ENCODE data around the gene RND1. TPM values are rescaled to one million over a fixed set of nuclear protein-coding genes. Genes with fewer than 3 reads are reported as not detected.
A peak's percentile ranks its signal among the peaks of the same experiment; 100 is the strongest.

RND1 gene
- total and polyA plus RNA-seq, 2 of the 8 experiments (the other 6 are each of a cell fraction or from before 2014, with no cell fraction given), result 15.8 to 17.1 TPM

- ChIA-PET CTCF (ENCODE audit: partially characterized antibody) (interaction anchor here (0.5 to 20.7 kb wide), 41 partner anchors 8 to 569 kb away, joined by 3 to 678 read pairs (median 6); partner anchors contain the start of genes DDX23, FKBP11 and RND1), POLR2A (ENCODE audit: partially characterized antibody) (interaction anchor here (0.8 to 23.7 kb wide), 14 partner anchors 8 to 240 kb away, joined by 3 to 651 read pairs (median 4); partner anchors contain the start of genes DDX23, RND1 and TUBA1B)
- Histone ChIP-seq H2BK5ac (ENCODE audit: low read depth, low read length) (no peak overlapping the region), H3K4ac (replicated peaks; ENCODE audit: insufficient read length, low read depth, low read length) (no peak overlapping the region), H2BK12ac (ENCODE audit: low read depth, low read length) (no peak overlapping the region; the same call in 1 of the 2 replicates), H3K56ac (replicated peaks; ENCODE audit: insufficient read length, low read depth, low read length) (no peak overlapping the region), H3K23ac (ENCODE audit: insufficient read length) (no peak overlapping the region), H3K18ac (ENCODE audit: extremely low read depth, low read length) (no peak overlapping the region), H4K91ac (replicated peaks; ENCODE audit: insufficient read length, low read length) (no peak overlapping the region), H3K4me3 (ENCODE audit: extremely low read depth in 1 of 4, insufficient read depth in 2 of 4, low read depth in 3 of 4, low read length in 4 of 4) (peak overlapping the region; percentile 10 to 65 (median 22)), H3K14ac (ENCODE audit: insufficient read length) (no peak overlapping the region), H4K5ac (ENCODE audit: insufficient read length, low read depth, low read length) (no peak overlapping the region), H3K79me2 (ENCODE audit: control insufficient read depth in 1 of 2, insufficient read depth in 2 of 2, low read length in 2 of 2) (no peaks in the 10 kb centered on the region), H2BK20ac (ENCODE audit: low read length) (no peak overlapping the region), H3K36me3 (ENCODE audit: control insufficient read depth in 2 of 4, insufficient read depth in 4 of 4, low read length in 3 of 4) (no peaks in the 10 kb centered on the region), H4K8ac (ENCODE audit: extremely low read depth, insufficient read depth, low read length) (no peak overlapping the region), H2BK15ac (ENCODE audit: low read length) (no peak overlapping the region), H3K23me2 (ENCODE audit: low read depth, low read length) (no peaks in the 10 kb centered on the region; the same call in 1 of the 2 replicates), H3K79me1 (ENCODE audit: low read depth, low read length) (no peaks in the 10 kb centered on the region), H4K20me1 (replicated peaks in 1 of 2; ENCODE audit: control insufficient read depth in 1 of 2, insufficient read depth in 2 of 2, low read length in 2 of 2) (no peaks in the 10 kb centered on the region), H3K27ac (ENCODE audit: low read depth, low read length) (no peak overlapping the region), H3K27me3 (replicated peaks in 1 of 4; ENCODE audit: control insufficient read depth in 3 of 4, extremely low read depth in 1 of 4, insufficient read depth in 3 of 4, low read length in 3 of 4) (no peaks in the 10 kb centered on the region; a peak in 2 of 7 replicates), H3K9ac (replicated peaks in 1 of 4; ENCODE audit: extremely low read depth in 1 of 4, low read depth in 3 of 4, low read length in 3 of 4) (no peak overlapping the region), H3K9me3 (ENCODE audit: insufficient read depth in 2 of 2, low read depth in 1 of 2, low read length in 1 of 2) (no peaks in the 10 kb centered on the region), H2AK5ac (ENCODE audit: low read depth, low read length) (no peak overlapping the region), H3K4me1 (replicated peaks in 1 of 4; ENCODE audit: control insufficient read depth in 3 of 4, insufficient read depth in 4 of 4, low read length in 3 of 4) (0 out of 7 replicates have a peak, but pooled peaks cover 0 to 6% (median 2%) of the 10 kb centered on the region in 4 experiments), H3K4me2 (ENCODE audit: insufficient read depth in 1 of 2, low read depth in 2 of 2, low read length in 2 of 2) (peak overlapping the region; percentile 52 to 69), H2BK120ac (replicated peaks; ENCODE audit: low read depth, low read length) (no peak overlapping the region), H2AFZ (ENCODE audit: low read length) (peak overlapping the region; percentile 49; the same call in 1 of the 2 replicates)
- 4% methylated on average over 37 of the region's 37 CpGs; no CpG with 5 or more reads in 1 of the 2 experiments for WGBS, 2 experiments (ENCODE audit: extremely low coverage in 1 of 2, insufficient coverage in 1 of 2, insufficient read length in 1 of 2, insufficient replicate concordance in 2 of 2, low coverage in 1 of 2, low lambda C conversion rate in 2 of 2, missing lambda C conversion rate in 1 of 2)
- DNase-seq (ENCODE audit: low read depth in 1 of 2, low spot score in 2 of 2) (peak; percentile 51 to 96), FAIRE-seq (no peak)
- no peak for TF ChIP-seq EZH2 (IDR thresholded peaks at IDR 0.05; ENCODE audit: low read depth, low read length, severe bottlenecking)
- peak; percentile 47; the same call in 1 of the 2 replicates for TF ChIP-seq RBBP5 (IDR thresholded peaks at IDR 0.05; ENCODE audit: borderline replicate concordance, low read depth, low read length)
- peak; percentile 90 to 96 for TF ChIP-seq RAD21 (IDR thresholded peaks at IDR 0.05 in 1 of 2, conservative IDR thresholded peaks at IDR 0.05 in 1 of 2; ENCODE audit: low read depth in 2 of 2, low read length in 2 of 2)
- no peak for TF ChIP-seq CBX5 (IDR thresholded peaks at IDR 0.05; ENCODE audit: low read depth, low read length)
- TF ChIP-seq CTCF (IDR thresholded peaks at IDR 0.05; ENCODE audit: control extremely low read depth in 1 of 3, insufficient read depth in 1 of 3, low read depth in 1 of 3, low read length in 3 of 3), result peak; percentile 86 to 95 (median 91)
- TF ChIP-seq JUND (IDR thresholded peaks at IDR 0.05; ENCODE audit: low read length), result peak; percentile 13; the same call in 1 of the 2 replicates
- no peak for TF ChIP-seq CHD1 (IDR thresholded peaks at IDR 0.05; ENCODE audit: low read depth, low read length)
- TF ChIP-seq TCF12 (IDR thresholded peaks at IDR 0.05; ENCODE audit: low read depth, low read length), result no peak
Measured at GRCh38 chr12:48890657-48891418, 25.2 kb upstream of the RND1 start.
